ENCODE data around the gene SETD4. TPM values are rescaled to one million over a fixed set of nuclear protein-coding genes. Genes with fewer than 3 reads are reported as not detected.

The SETD4 gene
- total and polyA plus RNA-seq, 2 of the 8 experiments (the other 6 are each of a cell fraction or from before 2014, with no cell fraction given) = 20.1 to 46.6 TPM

- Histone ChIP-seq H2BK12ac (ENCODE audit: low read depth, low read length) (no peak overlapping the region), H2BK20ac (ENCODE audit: low read length) (no peak overlapping the region), H3K14ac (ENCODE audit: insufficient read length) (no peak overlapping the region), H2BK5ac (ENCODE audit: low read depth, low read length) (no peak overlapping the region), H2BK15ac (ENCODE audit: low read length) (no peak overlapping the region), H3K18ac (ENCODE audit: extremely low read depth, low read length) (no peak overlapping the region), H3K4me1 (replicated peaks in 1 of 4; ENCODE audit: control insufficient read depth in 3 of 4, insufficient read depth in 4 of 4, low read length in 3 of 4) (peaks cover 0 to 9% (median 4%) of the 10 kb centered on the region in 4 experiments; a peak in 6 of 7 replicates), H3K23ac (ENCODE audit: insufficient read length) (no peak overlapping the region), H3K79me1 (ENCODE audit: low read depth, low read length) (no peaks in the 10 kb centered on the region), H4K8ac (ENCODE audit: extremely low read depth, insufficient read depth, low read length) (no peak overlapping the region), H3K4me3 (ENCODE audit: extremely low read depth in 1 of 4, insufficient read depth in 2 of 4, low read depth in 3 of 4, low read length in 4 of 4) (no peak overlapping the region), H4K20me1 (replicated peaks in 1 of 2; ENCODE audit: control insufficient read depth in 1 of 2, insufficient read depth in 2 of 2, low read length in 2 of 2) (no peaks in the 10 kb centered on the region), H4K5ac (ENCODE audit: insufficient read length, low read depth, low read length) (no peak overlapping the region), H2AFZ (ENCODE audit: low read length) (no peak overlapping the region), H4K91ac (replicated peaks; ENCODE audit: insufficient read length, low read length) (no peak overlapping the region), H3K4me2 (ENCODE audit: insufficient read depth in 1 of 2, low read depth in 2 of 2, low read length in 2 of 2) (peak overlapping the region in 1 of 2 experiments; percentile 25; a peak in 1 of 4 replicates), H3K23me2 (ENCODE audit: low read depth, low read length) (no peaks in the 10 kb centered on the region; the same call in 1 of the 2 replicates), H2BK120ac (replicated peaks; ENCODE audit: low read depth, low read length) (no peak overlapping the region), H2AK5ac (ENCODE audit: low read depth, low read length) (no peak overlapping the region), H3K27ac (ENCODE audit: low read depth, low read length) (no peak overlapping the region), H3K9me3 (ENCODE audit: insufficient read depth in 2 of 2, low read depth in 1 of 2, low read length in 1 of 2) (peaks cover 12 to 14% of the 10 kb centered on the region in 2 experiments), H3K9ac (replicated peaks in 1 of 4; ENCODE audit: extremely low read depth in 1 of 4, low read depth in 3 of 4, low read length in 3 of 4) (no peak overlapping the region), H3K56ac (replicated peaks; ENCODE audit: insufficient read length, low read depth, low read length) (no peak overlapping the region), H3K4ac (replicated peaks; ENCODE audit: insufficient read length, low read depth, low read length) (no peak overlapping the region), H3K27me3 (replicated peaks in 1 of 4; ENCODE audit: control insufficient read depth in 3 of 4, extremely low read depth in 1 of 4, insufficient read depth in 3 of 4, low read length in 3 of 4) (peaks cover 0 to 1% (median 0%) of the 10 kb centered on the region in 4 experiments; a peak in 1 of 7 replicates), H3K36me3 (ENCODE audit: control insufficient read depth in 2 of 4, insufficient read depth in 4 of 4, low read length in 3 of 4) (peaks cover 0 to 17% (median 7%) of the 10 kb centered on the region in 4 experiments; a peak in 4 of 8 replicates), H3K79me2 (ENCODE audit: control insufficient read depth in 1 of 2, insufficient read depth in 2 of 2, low read length in 2 of 2) (peaks cover 0 to 8% of the 10 kb centered on the region in 2 experiments; a peak in 1 of 4 replicates)
- ChIA-PET POLR2A (ENCODE audit: partially characterized antibody) (interaction anchor here (0.6 to 2.2 kb wide), 5 partner anchors 12 to 44 kb away, joined by 3 to 8 read pairs (median 3); partner anchors contain the start of gene SETD4), CTCF (ENCODE audit: partially characterized antibody) (interaction anchor here (0.6 to 5.1 kb wide), 6 partner anchors 10 to 38 kb away, joined by 3 to 48 read pairs (median 5); partner anchors contain the start of gene SETD4)
- DNase-seq (ENCODE audit: low read depth in 1 of 2, low spot score in 2 of 2) = no peak
- no peak for TF ChIP-seq EGR1 (IDR thresholded peaks at IDR 0.05; ENCODE audit: borderline replicate concordance, low read depth, low read length)
- TF ChIP-seq HDAC6 (IDR thresholded peaks at IDR 0.05; ENCODE audit: low read depth, low read length) = no peak
- TF ChIP-seq POLR2A (IDR thresholded peaks at IDR 0.05; ENCODE audit: control extremely low read depth in 1 of 2, low read depth in 2 of 2, low read length in 2 of 2) = no peak
- TF ChIP-seq TCF12 (IDR thresholded peaks at IDR 0.05; ENCODE audit: low read depth, low read length) = no peak
- no peak for TF ChIP-seq SAP30 (IDR thresholded peaks at IDR 0.05; ENCODE audit: insufficient read depth, insufficient replicate concordance, low read length)
- TF ChIP-seq NANOG (IDR thresholded peaks at IDR 0.05; ENCODE audit: insufficient read depth, low read depth, low read length, poor library complexity, severe bottlenecking) = no peak
- TF ChIP-seq TEAD4 (IDR thresholded peaks at IDR 0.05; ENCODE audit: low read depth, low read length) = no peak
- TF ChIP-seq RNF2 (IDR thresholded peaks at IDR 0.05; ENCODE audit: borderline replicate concordance, low read depth, low read length, missing control alignments, poor library complexity, severe bottlenecking) = no peak
- TF ChIP-seq TAF1 (IDR thresholded peaks at IDR 0.05; ENCODE audit: low read depth, low read length) = no peak
- no peak for TF ChIP-seq GTF2F1 (IDR thresholded peaks at IDR 0.05; ENCODE audit: borderline replicate concordance, low read depth, low read length)
- no peak for TF ChIP-seq PHF8 (conservative IDR thresholded peaks at IDR 0.05; ENCODE audit: low read depth, low read length)
- TF ChIP-seq ASH2L (IDR thresholded peaks at IDR 0.05; ENCODE audit: low read length) = no peak
- no peak for FAIRE-seq
- 94% methylated on average over 12 of the region's 12 CpGs; no CpG with 5 or more reads in 1 of the 2 experiments for WGBS, 2 experiments (ENCODE audit: extremely low coverage in 1 of 2, insufficient coverage in 1 of 2, insufficient read length in 1 of 2, insufficient replicate concordance in 2 of 2, low coverage in 1 of 2, low lambda C conversion rate in 2 of 2, missing lambda C conversion rate in 1 of 2)
Observed at GRCh38 chr21:36072453-36073162, 12.3 kb upstream of the SETD4 start.
